ENCODE measurements around the gene SNX20.

The SNX20 gene

DNA sequence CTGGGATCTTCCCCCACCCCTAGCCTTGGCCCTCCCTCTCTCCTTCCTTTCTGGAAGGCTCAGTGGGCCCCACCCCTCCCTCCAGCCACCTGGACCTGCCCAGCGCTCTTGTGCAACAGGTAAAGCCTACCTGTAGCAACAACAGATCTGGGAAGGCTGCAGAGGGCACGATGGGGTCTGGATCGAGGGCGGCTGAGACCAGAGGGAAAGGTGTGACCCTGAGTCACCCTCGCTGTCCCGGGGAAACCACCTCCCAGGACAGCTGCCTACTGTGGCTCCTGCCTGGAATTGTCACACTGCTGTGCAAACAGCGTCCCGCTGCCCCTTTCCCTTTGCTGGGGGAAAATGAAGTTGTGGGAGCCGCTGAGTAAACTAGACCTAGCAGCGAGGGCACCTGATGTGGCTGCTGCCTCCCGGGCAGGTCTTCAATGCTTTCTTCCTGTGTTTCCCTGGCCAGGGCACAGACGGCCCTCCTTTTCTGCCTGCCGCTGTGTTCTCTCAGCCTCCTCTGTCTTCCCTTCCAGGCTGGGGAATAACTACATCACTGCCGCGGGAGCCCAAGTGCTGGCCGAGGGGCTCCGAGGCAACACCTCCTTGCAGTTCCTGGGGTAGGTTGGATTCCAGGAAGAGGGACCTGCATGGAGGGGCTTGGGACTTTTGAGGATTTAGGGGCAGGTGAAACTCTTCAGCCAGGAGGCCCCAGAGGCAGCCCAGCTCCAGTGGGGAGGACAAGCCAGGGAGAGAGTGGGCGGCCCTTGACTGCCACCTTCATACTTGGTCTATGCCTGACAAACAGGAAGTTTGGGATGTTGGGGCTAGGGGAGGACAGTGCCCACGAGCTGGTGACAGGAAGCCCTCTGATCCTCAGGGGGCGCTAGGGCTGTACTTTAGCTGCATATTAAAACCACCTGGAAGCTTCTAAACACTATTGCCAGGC is 38.6 kb upstream of the SNX20 start:
- Mint-ChIP-seq H3K27ac (no peak overlapping the region), H3K36me3 (ENCODE audit: low read depth) (no peaks in the 10 kb centered on the region), H3K27me3 (ENCODE audit: low read depth) (no peaks in the 10 kb centered on the region), H3K4me3 (no peak overlapping the region), H3K9me3 (peaks cover 7% of the 10 kb centered on the region), H3K4me1 (peaks cover 11% of the 10 kb centered on the region)
- TF ChIP-seq, protein P1, sequence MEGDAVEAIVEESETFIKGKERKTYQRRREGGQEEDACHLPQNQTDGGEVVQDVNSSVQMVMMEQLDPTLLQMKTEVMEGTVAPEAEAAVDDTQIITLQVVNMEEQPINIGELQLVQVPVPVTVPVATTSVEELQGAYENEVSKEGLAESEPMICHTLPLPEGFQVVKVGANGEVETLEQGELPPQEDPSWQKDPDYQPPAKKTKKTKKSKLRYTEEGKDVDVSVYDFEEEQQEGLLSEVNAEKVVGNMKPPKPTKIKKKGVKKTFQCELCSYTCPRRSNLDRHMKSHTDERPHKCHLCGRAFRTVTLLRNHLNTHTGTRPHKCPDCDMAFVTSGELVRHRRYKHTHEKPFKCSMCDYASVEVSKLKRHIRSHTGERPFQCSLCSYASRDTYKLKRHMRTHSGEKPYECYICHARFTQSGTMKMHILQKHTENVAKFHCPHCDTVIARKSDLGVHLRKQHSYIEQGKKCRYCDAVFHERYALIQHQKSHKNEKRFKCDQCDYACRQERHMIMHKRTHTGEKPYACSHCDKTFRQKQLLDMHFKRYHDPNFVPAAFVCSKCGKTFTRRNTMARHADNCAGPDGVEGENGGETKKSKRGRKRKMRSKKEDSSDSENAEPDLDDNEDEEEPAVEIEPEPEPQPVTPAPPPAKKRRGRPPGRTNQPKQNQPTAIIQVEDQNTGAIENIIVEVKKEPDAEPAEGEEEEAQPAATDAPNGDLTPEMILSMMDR (IDR thresholded peaks at IDR 0.05; ENCODE audit: unreplicated experiment in 3 of 3): no peak

DNA sequence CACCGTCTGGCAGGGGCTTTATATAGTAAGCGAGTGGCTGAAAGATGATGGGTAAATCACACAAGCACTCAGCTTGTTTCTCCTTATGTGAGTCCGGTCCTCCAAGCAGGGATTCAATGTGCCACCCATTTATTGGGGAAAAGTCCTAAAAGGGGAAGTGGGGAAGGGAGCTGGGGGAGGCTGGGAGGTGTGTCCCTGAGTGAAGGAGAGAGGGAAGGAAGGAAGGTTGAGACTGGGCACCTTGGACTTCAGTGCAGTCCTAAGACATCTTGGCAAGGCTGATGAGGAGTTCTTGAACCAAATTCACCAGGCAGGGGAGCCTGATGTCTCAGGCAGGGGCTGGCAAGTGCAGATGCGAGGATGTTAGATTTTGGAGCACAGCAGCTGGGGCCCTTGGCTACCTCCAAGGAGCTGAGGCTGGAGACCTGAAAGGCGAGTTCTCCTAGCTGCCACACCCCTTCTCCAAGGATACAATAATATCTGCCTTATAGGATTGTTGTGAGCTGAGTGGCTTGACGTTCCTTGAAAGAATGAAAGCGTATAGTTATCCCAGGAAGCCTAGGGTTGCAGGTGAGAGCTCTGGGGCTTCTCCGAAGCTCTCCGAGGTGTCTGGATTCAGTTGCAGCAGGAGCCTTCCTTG is 37.8 kb upstream of the SNX20 start:
- Mint-ChIP-seq H3K36me3 (ENCODE audit: low read depth) (no peaks in the 10 kb centered on the region), H3K27ac (no peak overlapping the region), H3K27me3 (ENCODE audit: low read depth) (no peaks in the 10 kb centered on the region), H3K4me3 (no peak overlapping the region), H3K4me1 (peaks cover 16% of the 10 kb centered on the region), H3K9me3 (peaks cover 1% of the 10 kb centered on the region)
- TF ChIP-seq, protein P1 (IDR thresholded peaks at IDR 0.05; ENCODE audit: unreplicated experiment in 3 of 3): no peak

DNA sequence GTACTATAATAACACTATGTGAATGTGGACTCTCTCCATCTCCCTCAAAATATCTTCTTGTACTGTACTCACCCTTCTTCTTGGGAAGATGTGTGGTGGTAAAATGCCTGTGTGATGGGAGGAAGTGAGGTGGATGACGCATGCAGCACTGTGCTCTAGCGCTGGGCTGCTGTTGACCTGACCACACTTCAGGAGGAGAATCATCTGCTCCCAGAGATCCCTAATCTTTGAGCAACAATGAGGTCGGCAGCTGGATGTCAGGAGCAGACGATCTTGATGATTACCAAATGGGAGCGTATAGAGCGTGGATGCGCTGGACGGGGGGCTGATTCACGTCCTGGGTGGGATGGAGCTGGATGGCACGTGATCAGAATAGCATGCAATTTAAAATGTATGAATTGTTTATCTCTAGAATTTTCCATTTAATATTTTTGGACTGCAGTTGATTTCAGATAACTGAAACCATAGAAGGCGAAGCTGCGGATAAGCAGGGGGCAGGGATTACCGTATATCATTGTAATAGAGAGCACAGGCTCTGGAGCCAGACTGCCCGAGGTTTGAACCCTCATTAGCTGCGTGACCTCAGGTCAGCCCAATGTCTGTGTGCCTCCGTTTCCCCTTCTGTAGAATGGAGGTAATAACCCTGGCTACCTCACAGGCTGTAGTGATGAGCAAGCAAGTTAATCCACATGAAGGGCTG is 37.1 kb upstream of the SNX20 start:
- Mint-ChIP-seq H3K9me3 (no peaks in the 10 kb centered on the region), H3K27ac (no peak overlapping the region), H3K27me3 (ENCODE audit: low read depth) (no peaks in the 10 kb centered on the region), H3K4me3 (no peak overlapping the region), H3K36me3 (ENCODE audit: low read depth) (no peaks in the 10 kb centered on the region), H3K4me1 (peaks cover 16% of the 10 kb centered on the region)
- TF ChIP-seq, protein P1 (IDR thresholded peaks at IDR 0.05; ENCODE audit: unreplicated experiment in 3 of 3): no peak

DNA sequence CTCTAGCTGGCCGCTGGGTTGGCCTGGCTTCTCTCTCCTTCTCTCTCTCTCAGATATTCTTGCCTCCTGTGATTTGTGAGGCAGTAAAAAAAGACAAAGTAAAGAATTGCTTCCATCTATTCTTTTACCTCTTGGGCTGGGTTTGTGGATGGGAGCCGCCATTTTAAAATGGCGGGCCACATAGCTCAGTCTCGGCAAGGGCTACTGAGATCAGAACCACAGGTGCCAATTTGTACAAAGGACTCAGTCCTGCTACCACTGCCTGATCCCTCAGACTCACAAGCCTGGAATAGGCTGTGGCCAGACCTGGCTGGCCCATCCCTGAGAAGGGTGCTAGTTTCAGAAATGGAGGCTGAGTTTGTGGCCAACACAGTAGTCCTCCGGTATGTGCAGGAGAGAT is 36.4 kb upstream of the SNX20 start:
- H3K4me1 Mint-ChIP-seq: peaks cover 18% of the 10 kb centered on the region
- no peaks in the 10 kb centered on the region for H3K27me3 Mint-ChIP-seq (ENCODE audit: low read depth)
- H3K27ac Mint-ChIP-seq: no peak overlapping the region
- no peak overlapping the region for H3K4me3 Mint-ChIP-seq
- no peaks in the 10 kb centered on the region for H3K36me3 Mint-ChIP-seq (ENCODE audit: low read depth)
- H3K9me3 Mint-ChIP-seq: no peaks in the 10 kb centered on the region
- TF ChIP-seq, protein P1 (IDR thresholded peaks at IDR 0.05; ENCODE audit: unreplicated experiment in 3 of 3): no peak

DNA sequence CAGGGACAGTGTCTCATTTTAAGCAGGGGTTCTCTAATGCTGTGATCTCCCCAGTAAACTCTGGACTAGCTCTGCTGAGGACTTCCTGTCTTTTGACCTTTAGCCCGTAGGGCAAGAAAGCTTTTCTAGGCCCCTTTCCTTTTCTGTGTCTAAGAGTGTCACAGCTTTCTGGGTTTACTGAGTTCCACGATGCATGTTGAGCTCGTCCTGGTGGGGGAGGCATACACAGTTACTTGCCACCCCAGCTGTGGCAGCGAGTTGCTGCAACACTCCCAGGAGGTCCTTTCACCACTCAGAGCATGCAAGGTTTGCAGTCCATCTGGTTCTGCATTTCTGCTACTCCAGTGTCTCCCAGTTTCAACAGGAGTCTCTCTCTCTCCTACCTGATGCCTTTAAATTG is 36.0 kb upstream of the SNX20 start:
- H3K9me3 Mint-ChIP-seq: no peaks in the 10 kb centered on the region
- TF ChIP-seq, protein P1 (IDR thresholded peaks at IDR 0.05; ENCODE audit: unreplicated experiment in 3 of 3): no peak
- no peaks in the 10 kb centered on the region for H3K36me3 Mint-ChIP-seq (ENCODE audit: low read depth)
- no peak overlapping the region for H3K4me3 Mint-ChIP-seq
- H3K4me1 Mint-ChIP-seq: peaks cover 22% of the 10 kb centered on the region
- H3K27me3 Mint-ChIP-seq (ENCODE audit: low read depth): no peaks in the 10 kb centered on the region
- H3K27ac Mint-ChIP-seq: no peak overlapping the region
